ENCODE results near the gene TBC1D9.
"Not testable (repeated sequence)": the region's sequence is repeated elsewhere in the genome, so short reads cannot be mapped to it uniquely, and the experiment has no call there.

TBC1D9 gene

DNA sequence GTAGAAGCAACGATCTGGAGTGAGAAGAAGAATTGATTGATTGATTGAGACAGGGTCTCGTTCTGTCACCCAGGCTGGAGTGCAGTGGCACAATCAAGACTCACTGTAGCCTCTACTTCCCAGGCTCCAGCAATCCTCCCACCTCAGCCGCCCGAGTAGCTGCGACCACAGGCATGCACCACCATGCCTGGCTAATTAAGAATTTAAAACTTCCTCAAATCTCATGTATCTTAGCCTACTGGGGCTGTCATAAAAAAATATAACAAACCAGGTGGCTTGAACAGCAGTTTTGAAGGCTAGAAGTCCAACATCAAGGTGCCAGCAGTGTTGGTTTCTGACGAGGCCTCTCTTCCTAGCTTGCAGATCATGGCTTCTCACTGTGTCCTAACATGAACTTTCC, 18.3 kb upstream of the TBC1D9 start:
- DNase-seq (ENCODE audit: insufficient read length, low spot score) (no peak), FAIRE-seq (no peak)
- no peak for TF ChIP-seq POLR2A (IDR thresholded peaks at IDR 0.05; ENCODE audit: low read depth, low read length)

DNA sequence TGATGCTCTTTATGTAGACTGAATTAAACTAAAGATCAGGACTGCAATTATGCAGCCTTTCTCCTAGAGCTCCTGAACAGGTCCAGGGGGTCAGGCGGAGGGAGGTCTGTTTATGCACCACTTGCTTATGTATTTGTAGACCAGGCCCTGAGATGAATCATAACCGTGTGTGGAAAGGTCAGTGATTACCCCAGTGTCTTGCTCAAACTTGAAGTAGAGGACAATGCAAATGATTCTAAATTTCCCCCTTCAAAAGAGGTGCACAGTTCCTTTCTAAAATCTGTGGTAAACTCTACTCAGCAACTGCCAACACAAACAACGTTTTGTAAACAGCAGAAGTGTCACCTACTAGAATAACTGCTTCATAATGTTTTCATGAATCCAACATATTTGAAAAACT, 13.0 kb upstream of the TBC1D9 start:
- FAIRE-seq: no peak
- no peak for TF ChIP-seq POLR2A (IDR thresholded peaks at IDR 0.05; ENCODE audit: low read depth, low read length)
- DNase-seq (ENCODE audit: insufficient read length, low spot score): no peak

DNA sequence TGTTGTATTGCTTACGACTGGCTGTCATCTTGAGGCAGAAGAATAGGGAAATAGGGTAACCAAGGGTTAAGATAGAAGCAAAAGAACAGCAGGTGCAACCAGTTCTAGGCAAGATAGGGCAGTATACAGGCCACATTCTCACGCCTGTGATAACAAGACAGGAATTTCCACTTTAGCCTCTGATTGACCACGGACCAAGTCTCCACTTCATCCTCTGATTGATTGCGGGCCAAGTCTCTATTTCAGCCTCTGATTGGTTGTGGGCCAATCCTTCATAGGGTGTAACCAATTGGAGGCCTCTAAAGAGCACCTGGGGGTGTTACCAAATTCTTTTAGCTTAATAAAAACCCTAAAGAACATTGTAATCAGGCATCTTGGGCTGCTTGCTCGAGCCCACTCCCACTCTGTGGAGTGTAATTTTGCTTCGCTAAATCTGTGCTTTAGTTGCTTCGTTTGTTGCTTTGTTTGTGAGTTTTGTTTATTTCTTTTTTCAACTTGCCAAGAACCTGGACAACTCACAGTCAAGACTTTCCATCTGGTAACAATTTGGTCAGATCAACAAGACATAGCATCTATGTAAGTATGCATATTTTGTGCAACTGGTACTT, 8.7 kb upstream of the TBC1D9 start:
- TF ChIP-seq POLR2A (IDR thresholded peaks at IDR 0.05; ENCODE audit: low read depth, low read length): no peak
- DNase-seq (ENCODE audit: insufficient read length, low spot score): no peak
- no peak for FAIRE-seq

DNA sequence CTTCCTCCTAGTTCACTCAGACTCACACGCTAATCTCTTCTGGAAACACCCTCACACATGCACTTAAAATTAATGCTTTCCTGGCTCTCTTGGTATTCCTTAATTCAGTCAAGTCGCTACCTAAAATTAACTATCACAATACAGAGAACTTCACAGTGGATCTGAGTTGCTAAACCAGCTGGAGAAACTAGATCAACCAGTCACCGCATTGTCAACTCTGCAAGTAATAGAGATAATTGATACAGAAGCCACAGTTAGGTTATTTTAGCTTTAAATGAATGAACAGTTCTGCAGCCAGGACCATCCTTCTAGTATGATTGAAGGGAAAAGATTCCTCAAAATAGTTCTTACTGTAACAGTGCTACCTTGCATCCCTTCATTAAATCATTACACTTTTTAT, 6.0 kb upstream of the TBC1D9 start:
- DNase-seq (ENCODE audit: insufficient read length, low spot score) (no peak), FAIRE-seq (no peak)
- TF ChIP-seq POLR2A (IDR thresholded peaks at IDR 0.05; ENCODE audit: low read depth, low read length): no peak

DNA sequence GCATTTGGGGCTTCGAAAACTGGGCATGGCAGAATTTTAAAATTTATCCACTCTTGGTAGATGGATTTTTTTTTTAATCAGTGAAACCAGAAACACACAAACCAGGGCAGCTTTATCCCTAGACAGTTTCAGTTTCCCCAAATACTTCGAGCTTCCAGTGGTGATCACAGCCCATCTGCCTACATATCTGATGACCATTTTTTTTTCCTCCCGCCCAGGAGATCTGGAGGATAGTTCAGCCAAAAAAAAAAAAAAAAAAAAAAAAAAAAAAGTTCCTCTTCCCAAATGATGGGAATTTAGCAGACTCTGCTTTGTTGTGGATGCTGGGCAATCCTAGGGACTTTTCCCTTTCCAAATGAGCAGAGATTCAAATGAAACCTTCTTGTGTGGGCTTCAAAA, 1.0 kb upstream of the TBC1D9 start:
- no peak for FAIRE-seq
- DNase-seq (ENCODE audit: insufficient read length, low spot score): no peak
- TF ChIP-seq POLR2A (IDR thresholded peaks at IDR 0.05; ENCODE audit: low read depth, low read length): no peak

DNA sequence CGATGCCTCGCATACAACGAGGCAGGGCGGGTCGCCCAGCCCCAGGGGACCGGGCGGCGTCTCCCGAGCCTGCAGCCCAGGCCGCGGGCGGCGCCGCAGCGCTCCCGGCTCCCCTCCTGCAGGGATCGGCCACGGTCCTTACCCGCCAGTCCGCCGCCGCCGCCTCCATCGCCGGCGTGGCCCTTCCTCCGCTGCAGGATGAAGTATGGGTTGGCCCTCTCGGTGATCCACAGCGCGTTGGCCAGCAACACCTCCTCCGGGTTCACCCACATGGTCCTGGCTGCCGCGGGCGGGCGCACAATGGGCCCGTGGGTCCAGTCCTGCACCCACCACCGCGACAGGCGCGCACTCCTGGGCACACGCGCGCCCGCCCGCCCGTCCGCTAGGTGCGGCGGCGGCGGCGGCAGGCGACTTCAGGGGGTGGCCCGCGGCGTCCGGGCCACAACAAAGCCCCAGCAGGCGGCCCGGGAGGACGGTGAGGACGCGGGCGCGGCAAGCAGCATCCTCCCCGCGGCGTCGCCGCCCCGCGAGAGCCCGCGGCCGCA, 339 bp downstream of the TBC1D9 start:
- no peak for TF ChIP-seq POLR2A (IDR thresholded peaks at IDR 0.05; ENCODE audit: low read depth, low read length)
- peak; percentile 14 for DNase-seq (ENCODE audit: insufficient read length, low spot score)
- FAIRE-seq: no peak

DNA sequence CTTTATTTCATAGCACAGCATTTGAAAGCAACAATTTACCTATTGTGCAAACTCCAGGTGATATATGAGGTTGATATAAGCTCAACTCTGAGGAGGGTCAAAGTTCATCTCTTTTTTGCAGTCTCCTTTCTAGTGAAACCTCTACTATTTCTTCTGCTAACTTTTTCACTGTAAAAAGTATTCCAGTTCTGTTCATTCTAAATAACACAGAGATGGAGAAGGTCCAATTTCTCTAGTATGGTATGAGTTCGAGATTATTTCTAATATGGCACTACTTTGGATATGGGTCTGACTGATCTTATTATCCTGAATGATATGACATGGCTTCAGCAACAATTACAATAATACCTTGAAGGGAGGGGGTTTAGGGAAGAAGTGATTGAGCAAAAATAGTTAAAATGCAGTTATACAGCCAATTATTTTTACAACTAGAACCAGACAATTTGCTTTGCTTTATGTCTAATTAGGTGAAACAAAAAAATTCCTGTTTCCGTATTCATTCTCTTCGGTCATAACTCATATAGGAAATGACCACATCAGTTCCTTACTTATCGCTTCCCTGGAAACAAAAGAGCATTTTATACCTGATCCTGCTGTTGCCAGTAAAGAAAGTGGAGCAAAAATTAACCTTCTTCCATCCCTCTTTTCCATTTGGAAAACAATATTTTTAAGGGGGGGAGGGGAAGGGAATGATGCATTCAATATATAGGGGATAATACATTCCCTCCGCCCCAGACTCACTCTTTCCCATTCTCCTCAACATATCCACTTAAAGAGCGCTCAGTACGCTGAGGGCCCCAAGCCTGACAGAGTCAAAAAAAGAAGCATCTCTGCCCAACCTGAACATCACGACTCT, 1.0 kb downstream of the TBC1D9 start:
- no peak for TF ChIP-seq POLR2A (IDR thresholded peaks at IDR 0.05; ENCODE audit: low read depth, low read length)
- DNase-seq (ENCODE audit: insufficient read length, low spot score): no peak
- no peak for FAIRE-seq

DNA sequence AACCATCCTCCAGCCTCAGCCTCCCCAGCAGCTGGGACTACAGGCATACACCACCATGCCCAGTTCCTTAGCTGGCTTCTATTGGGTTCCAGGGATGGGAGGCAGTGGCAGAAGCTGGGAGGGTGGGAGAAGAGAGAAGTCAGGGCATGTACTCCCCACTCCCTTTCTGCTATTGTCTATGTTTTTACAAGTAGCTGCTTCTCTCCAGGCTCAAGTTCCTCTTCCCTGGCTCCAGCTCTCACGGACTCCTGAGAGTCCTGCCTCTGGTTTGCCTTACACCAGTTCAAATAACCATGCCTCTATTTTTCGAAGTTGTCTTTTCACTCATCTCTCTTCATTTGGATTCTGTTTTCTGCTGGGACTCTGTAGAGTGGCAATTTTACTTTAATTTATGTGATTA, 2.9 kb downstream of the TBC1D9 start:
- no peak for TF ChIP-seq POLR2A (IDR thresholded peaks at IDR 0.05; ENCODE audit: low read depth, low read length)
- DNase-seq (ENCODE audit: insufficient read length, low spot score): no peak
- FAIRE-seq: no peak

DNA sequence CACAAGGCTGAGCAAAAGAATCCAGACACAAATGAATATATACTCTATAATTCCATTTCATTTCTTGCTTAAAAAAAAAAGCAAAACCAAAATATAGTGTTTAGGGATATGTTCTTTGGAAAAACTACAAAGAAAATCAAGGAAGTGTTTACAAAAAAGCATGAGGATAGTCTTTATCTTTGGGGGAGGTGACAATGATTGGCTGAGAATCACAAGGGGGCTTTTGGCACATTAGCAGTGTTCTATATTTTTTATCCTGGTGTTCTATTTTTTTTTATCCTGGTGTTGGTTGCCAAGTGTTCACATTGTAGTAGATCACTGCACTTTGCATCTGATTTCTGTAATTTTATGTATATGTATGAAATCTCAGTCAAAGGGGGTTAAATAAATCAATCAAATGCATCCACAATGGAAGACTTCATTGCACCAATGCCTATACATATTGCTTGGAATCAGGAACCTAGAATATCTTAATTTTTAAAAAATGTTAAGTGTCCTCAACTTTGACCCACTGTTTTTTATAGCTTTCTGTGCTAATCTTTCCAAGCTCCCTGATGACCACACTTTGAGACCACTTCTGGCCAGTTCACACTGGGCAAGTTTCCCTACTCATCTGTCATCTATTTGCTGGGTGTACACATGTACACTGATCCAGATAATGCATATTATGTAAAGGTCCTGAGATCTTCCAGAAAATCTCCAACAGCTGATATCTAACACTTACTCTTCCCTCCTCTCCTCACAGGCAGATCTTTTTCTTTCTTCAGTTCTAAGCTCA, 3.7 kb downstream of the TBC1D9 start:
- FAIRE-seq: no peak
- TF ChIP-seq POLR2A (IDR thresholded peaks at IDR 0.05; ENCODE audit: low read depth, low read length): no peak
- no peak for DNase-seq (ENCODE audit: insufficient read length, low spot score)

DNA sequence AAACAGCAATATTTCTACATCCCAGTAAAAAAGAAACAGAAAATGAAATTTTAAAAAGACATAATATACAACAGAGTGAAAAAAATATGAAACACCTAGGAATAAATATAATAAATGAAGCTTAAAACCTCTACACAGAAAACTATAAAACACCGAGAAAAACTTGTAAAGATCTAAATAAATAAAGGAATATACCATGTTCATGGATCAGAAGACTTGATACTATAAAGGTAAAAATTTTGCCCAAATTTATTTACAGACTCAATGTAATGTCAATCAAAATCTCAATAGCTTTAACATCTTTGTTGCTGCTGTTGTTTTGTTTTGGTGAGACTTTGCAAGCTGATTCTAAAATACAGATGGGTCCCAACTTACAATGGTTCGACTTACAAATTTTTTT, 5.7 kb downstream of the TBC1D9 start:
- FAIRE-seq (no peak), DNase-seq (ENCODE audit: insufficient read length, low spot score) (no peak)
- TF ChIP-seq POLR2A (IDR thresholded peaks at IDR 0.05; ENCODE audit: low read depth, low read length): no peak

DNA sequence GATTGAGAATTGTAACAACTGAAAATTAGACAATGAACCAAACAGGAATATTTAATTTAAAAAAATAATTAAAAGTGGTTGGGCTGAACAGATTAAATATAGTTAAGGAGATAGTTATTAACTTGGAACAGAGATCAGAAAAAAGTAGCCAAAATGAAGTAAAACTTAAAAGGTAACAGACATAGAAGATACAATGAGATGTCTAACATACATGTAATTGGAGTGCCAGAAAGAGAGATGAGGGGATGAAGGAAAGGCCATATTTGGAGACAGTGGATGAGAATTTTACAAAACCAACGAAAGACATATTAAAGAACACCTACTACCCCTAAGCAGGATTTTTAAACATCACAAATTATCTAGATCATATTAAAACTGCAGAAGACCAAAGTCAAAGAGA, 8.0 kb downstream of the TBC1D9 start:
- no peak for TF ChIP-seq POLR2A (IDR thresholded peaks at IDR 0.05; ENCODE audit: low read depth, low read length)
- no peak for DNase-seq (ENCODE audit: insufficient read length, low spot score)

DNA sequence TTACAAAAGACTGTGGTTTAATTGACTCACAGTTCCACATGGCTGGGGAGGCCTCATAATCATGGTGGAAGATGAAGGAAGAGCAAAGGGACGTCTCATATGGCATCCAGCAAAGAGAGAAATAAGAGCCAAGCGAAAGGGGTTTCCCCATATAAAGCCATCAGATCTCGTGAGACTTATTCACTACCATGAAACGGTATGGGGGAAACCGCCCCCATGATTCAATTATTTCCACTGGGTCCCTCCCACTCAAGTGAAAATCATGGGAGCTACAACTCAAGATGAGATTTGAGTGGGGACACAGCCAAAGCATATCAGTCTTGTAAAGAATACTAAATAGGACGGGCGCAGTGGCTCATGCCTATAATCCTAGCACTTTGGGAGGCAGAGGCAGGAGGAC, 9.6 kb downstream of the TBC1D9 start:
- FAIRE-seq; DNase-seq (ENCODE audit: insufficient read length, low spot score): not testable (repeated sequence)

More for the DNA sequence above, 8.0 kb downstream of the TBC1D9 start:
- no peak for FAIRE-seq

DNA sequence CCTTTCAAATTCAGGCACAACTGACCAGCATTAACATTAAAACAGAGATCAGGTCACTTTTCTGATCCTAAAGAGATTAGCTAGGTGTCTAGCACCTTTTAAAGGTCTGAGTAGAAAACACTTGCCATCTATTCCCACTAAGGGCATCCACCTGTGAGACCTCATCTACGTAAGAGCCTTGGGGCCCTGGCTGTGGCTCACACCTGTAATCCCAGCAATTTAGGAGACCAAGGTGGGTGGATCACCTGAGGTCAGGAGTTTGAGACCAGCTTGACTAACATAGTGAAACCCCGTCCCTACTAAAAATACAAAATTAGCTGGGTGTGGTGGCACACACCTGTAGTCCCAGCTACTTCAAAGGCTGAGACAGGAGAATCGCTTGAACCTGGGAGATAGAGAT, 11.8 kb downstream of the TBC1D9 start:
- FAIRE-seq (no peak), DNase-seq (ENCODE audit: insufficient read length, low spot score) (no peak)
- no peak for TF ChIP-seq POLR2A (IDR thresholded peaks at IDR 0.05; ENCODE audit: low read depth, low read length)

DNA sequence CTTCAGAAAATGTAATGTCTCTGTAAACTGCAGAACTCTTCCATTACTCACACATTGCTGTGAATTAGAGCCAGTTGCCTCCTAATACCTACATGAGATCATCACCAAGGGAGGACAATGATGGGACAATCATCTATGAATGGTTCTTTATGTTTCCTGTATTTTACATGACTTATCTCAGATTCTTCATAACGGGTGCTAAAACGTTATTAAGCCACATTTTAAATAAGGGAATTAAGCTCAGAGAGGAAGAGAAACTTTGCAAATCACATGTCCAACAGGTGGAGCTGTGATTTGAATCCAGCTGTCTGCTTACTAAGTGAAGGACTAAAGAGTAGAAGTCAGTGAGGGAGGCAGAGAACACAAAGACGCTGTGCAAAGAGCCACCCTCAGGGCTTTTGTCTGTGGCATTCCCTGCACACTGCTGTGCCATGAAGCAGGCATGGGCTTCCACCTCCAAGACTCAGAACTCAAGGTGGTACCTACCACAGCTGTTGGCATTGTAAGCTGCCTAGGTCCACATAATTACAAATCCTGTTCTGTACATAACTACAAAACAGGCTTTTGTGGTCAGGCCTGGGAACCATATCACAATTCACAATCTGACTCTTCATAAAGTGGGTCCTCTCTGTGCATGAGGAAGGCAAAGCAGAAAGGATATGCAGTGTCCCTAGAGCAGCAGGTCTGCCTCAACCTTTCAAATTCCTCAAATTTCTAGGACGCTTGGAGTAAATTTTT, 12.8 kb downstream of the TBC1D9 start:
- no peak for DNase-seq (ENCODE audit: insufficient read length, low spot score)
- no peak for TF ChIP-seq POLR2A (IDR thresholded peaks at IDR 0.05; ENCODE audit: low read depth, low read length)
- FAIRE-seq: peak; percentile 45
